Measurements from ENCODE around the gene LMTK3. TPM values are rescaled to one million over a fixed set of nuclear protein-coding genes. Genes with fewer than 3 reads are reported as not detected.

LMTK3 gene
- total and polyA plus RNA-seq, 9 of the 15 experiments (the other 6 are each of a cell fraction or from before 2014, with no cell fraction given) = 0.35 to 12.3 (median 2.0) TPM; not detected in 2

DNA sequence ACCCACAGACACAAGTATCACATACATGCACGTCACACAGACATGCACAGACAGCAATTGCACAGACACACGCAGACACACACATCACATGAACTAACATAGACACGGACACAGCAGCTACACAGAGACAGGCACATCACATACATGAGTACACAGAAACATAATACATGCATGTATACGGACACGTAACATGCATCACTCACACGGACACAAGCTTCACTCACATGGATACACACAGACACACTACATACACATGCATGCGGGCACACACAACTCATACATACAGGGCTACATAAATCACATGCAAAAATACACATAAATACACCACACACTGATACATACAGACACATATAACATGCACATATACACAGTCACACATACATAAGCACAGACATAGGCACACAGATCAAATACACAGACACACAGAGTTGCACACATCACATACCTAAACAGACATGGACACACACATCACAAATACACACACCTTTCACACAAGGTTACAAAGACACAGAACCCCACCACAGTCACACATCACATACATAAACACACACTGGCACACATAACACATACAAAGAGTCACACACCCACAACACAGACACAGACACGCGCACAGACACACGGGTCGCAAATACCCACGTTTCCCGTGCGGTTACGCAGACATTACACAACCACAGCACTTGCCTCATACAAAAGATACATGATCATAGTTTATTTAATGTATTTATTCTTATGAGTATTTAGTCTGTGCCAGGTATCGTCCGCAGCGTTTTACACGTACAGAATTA, 1.1 kb upstream of the LMTK3 start (continued):
- TF ChIP-seq, protein P1, sequence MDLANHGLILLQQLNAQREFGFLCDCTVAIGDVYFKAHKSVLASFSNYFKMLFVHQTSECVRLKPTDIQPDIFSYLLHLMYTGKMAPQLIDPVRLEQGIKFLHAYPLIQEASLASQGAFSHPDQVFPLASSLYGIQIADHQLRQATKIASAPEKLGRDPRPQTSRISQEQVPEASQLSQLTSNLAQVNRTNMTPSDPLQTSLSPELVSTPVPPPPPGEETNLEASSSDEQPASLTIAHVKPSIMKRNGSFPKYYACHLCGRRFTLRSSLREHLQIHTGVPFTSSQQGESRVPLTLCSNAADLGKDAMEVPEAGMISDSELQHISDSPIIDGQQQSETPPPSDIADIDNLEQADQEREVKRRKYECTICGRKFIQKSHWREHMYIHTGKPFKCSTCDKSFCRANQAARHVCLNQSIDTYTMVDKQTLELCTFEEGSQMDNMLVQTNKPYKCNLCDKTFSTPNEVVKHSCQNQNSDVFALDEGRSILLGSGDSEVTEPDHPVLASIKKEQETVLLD (IDR thresholded peaks at IDR 0.05) = no peak
- TF ChIP-seq, protein P2, sequence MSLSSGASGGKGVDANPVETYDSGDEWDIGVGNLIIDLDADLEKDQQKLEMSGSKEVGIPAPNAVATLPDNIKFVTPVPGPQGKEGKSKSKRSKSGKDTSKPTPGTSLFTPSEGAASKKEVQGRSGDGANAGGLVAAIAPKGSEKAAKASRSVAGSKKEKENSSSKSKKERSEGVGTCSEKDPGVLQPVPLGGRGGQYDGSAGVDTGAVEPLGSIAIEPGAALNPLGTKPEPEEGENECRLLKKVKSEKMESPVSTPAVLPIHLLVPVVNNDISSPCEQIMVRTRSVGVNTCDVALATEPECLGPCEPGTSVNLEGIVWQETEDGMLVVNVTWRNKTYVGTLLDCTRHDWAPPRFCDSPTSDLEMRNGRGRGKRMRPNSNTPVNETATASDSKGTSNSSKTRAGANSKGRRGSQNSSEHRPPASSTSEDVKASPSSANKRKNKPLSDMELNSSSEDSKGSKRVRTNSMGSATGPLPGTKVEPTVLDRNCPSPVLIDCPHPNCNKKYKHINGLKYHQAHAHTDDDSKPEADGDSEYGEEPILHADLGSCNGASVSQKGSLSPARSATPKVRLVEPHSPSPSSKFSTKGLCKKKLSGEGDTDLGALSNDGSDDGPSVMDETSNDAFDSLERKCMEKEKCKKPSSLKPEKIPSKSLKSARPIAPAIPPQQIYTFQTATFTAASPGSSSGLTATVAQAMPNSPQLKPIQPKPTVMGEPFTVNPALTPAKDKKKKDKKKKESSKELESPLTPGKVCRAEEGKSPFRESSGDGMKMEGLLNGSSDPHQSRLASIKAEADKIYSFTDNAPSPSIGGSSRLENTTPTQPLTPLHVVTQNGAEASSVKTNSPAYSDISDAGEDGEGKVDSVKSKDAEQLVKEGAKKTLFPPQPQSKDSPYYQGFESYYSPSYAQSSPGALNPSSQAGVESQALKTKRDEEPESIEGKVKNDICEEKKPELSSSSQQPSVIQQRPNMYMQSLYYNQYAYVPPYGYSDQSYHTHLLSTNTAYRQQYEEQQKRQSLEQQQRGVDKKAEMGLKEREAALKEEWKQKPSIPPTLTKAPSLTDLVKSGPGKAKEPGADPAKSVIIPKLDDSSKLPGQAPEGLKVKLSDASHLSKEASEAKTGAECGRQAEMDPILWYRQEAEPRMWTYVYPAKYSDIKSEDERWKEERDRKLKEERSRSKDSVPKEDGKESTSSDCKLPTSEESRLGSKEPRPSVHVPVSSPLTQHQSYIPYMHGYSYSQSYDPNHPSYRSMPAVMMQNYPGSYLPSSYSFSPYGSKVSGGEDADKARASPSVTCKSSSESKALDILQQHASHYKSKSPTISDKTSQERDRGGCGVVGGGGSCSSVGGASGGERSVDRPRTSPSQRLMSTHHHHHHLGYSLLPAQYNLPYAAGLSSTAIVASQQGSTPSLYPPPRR (CRISPR knock-in tag; IDR thresholded peaks at IDR 0.05; ENCODE audit: borderline replicate concordance) = no peak
- no peak for TF ChIP-seq HDGF (IDR thresholded peaks at IDR 0.05)
- TF ChIP-seq ZFPM2 (CRISPR knock-in tag; IDR thresholded peaks at IDR 0.05) = no peak
- no peak for TF ChIP-seq UBTF (IDR thresholded peaks at IDR 0.05; ENCODE audit: borderline replicate concordance in 1 of 2, low read depth in 2 of 2, low read length in 2 of 2)
- TF ChIP-seq CTCF (IDR thresholded peaks at IDR 0.05 in 2 of 3, conservative IDR thresholded peaks at IDR 0.05 in 1 of 3; ENCODE audit: insufficient read depth in 2 of 3, low read depth in 1 of 3, low read length in 3 of 3) = no peak
- TF ChIP-seq ZNF655 (CRISPR knock-in tag; IDR thresholded peaks at IDR 0.05) = no peak
- peak; percentile 33 for TF ChIP-seq ARHGAP35 (IDR thresholded peaks at IDR 0.05; ENCODE audit: partially characterized antibody)
- no peak for TF ChIP-seq ZNF583 (CRISPR knock-in tag; IDR thresholded peaks at IDR 0.05)
- no peak for TF ChIP-seq CREB1 (IDR thresholded peaks at IDR 0.05)
- TF ChIP-seq CREB1 (CRISPR knock-in tag; IDR thresholded peaks at IDR 0.05) = no peak
- TF ChIP-seq BCOR (IDR thresholded peaks at IDR 0.05) = no peak
- TF ChIP-seq LEF1 (IDR thresholded peaks at IDR 0.05) = no peak
- no peak for TF ChIP-seq PTBP1 (IDR thresholded peaks at IDR 0.05; ENCODE audit: low read depth, low read length)
